SK-N-SH (cell line): ENCODE measurements around the gene MLLT3.

Experiments
- CTCF ChIP-seq: fragments of 200-600 bp; sonication (generic); IDR thresholded peaks from 2 replicates; pipeline ENCODE4 v1.6.1; 2017; ENCODE audit warnings: antibody characterized with exemption, mild to moderate bottlenecking, moderate library complexity
- EP300 ChIP-seq, 2 experiments: IDR thresholded peaks; 2 replicates each; pipeline versions ENCODE4 v1.4.0 to v1.6.1; 2012; ENCODE audit warnings: borderline replicate concordance in 1 of 2, low read depth in 1 of 2, low read length in 1 of 2
- EZH2phosphoT487 ChIP-seq: fragments of 200-600 bp; sonication (generic); IDR thresholded peaks from 2 replicates; pipeline ENCODE4 v1.6.1; 2017; ENCODE audit warnings: low read depth, mixed run types, mild to moderate bottlenecking, antibody characterized with exemption, moderate library complexity, borderline replicate concordance
- GABPA ChIP-seq: IDR thresholded peaks from 2 replicates; pipeline ENCODE4 v1.4.0; 2012; ENCODE audit warnings: low read depth, mild to moderate bottlenecking
- POLR2AphosphoS5 ChIP-seq: IDR thresholded peaks from 2 replicates; pipeline ENCODE4 v1.6.1; 2012; ENCODE audit warnings: low read depth, low read length
- REST ChIP-seq: IDR thresholded peaks from 2 replicates; pipeline ENCODE4 v1.6.1; 2012; ENCODE audit warnings: mild to moderate bottlenecking, low read depth, low read length, moderate library complexity
- RFX5 ChIP-seq: IDR thresholded peaks from 2 replicates; pipeline ENCODE4 v1.6.1; 2012; ENCODE audit warnings: mild to moderate bottlenecking, improper control_type of control experiment, low read length
- RXRA ChIP-seq: IDR thresholded peaks from 2 replicates; pipeline ENCODE4 v1.4.0; 2012; ENCODE audit warnings: low read depth, mild to moderate bottlenecking, borderline replicate concordance
- TAF1 ChIP-seq: IDR thresholded peaks from 2 replicates; pipeline ENCODE4 v1.6.1; 2012; ENCODE audit warnings: low read depth, mild to moderate bottlenecking, low read length, moderate library complexity, borderline replicate concordance
- YY1 ChIP-seq: IDR thresholded peaks from 2 replicates; pipeline ENCODE4 v1.4.0; 2012; ENCODE audit warnings: low read depth, mild to moderate bottlenecking

DNA sequence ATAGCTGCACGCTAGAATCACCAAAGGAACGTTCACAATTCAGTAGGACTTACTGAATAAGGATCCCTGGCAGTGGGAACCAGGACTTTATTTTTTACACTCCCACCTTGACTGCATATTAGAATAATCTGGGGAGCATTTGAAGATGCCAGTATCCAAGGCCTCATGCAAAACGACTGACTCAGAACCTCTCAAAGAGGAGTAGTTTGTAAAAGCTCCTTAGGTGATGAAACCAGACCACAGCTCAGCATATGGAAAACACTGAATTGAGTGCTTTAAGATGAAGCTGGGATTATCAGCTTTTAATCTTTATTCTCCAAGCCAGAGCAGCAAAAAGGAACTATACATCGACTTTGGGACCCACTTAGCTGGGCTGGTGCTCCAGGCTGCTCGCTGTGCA is 288.3 kb downstream of the MLLT3 start:
- TF ChIP-seq CTCF = no peak
- no peak for TF ChIP-seq TAF1
- no peak for TF ChIP-seq GABPA
- no peak for TF ChIP-seq EP300 (IDR thresholded peaks at IDR 0.05; ENCODE audit: borderline replicate concordance in 1 of 2, low read depth in 1 of 2, low read length in 1 of 2)
- no peak for TF ChIP-seq REST
- TF ChIP-seq POLR2AphosphoS5 = no peak
- no peak for TF ChIP-seq RXRA
- TF ChIP-seq YY1 = no peak
- no peak for TF ChIP-seq EZH2phosphoT487
- TF ChIP-seq RFX5 = no peak
